ENCODE measurements around the gene NECAB2.
"Not testable (repeated sequence)": the region's sequence is repeated elsewhere in the genome, so short reads cannot be mapped to it uniquely, and the experiment has no call there.

The NECAB2 gene

DNA sequence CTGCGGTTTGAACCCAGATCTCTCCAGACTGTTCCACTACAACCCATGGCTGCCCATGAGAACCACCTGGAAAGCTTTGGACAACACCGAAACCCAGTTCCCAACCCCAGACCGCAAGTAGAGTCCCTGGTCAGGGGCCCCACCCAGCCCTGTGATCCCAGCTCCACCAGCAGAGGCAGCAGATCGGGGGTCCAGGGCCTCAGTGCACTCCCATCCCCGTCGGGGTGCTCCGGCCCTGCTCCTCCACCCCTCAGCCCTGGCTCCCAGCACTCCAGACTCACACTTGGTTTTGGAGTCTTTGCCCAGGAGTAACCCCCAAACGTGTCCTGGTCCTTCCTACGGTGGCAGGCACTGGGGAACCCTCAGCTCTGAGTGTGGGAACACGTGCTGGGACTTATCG lies 35.7 kb upstream of the NECAB2 start:
- DNase-seq: no peak
- no peak for TF ChIP-seq GATA1 (IDR thresholded peaks at IDR 0.05; ENCODE audit: low read depth, low read length)
- no peak for TF ChIP-seq POLR2A (IDR thresholded peaks at IDR 0.05; ENCODE audit: low read length)

DNA sequence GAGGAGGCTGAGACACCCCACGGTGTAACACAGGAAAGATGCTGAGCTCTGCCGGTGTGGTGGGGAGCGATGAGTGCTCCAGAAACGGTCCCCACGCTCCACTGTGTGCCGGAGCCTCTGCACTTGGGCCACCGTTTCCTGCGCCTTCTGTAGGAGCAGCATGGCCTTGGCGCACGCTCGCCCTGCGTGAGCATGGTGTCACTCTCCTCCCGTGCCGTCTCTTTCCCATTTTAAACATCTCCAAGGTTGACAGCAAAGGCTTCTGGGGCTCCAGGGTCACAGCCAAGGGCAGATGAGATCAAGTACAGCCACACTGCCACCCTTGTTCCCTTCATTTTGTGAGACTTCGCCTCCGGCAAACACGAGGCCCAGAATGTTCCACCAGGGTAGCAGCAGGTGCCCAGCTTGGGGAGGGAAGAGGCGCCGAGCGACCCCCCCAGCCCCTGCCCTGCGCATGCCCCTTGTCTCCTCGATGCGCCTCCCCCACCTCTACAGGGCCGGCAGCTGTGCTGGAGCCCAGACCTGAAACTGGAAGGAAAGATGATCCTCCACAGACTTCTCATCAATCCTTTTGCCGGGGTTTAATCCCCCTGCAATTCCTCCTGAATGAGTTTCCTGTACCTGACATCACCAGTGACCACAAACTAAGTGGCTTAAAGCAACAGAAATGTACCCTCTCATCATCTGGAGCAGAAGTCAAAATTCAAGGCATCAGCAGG lies 34.9 kb upstream of the NECAB2 start:
- no peak for TF ChIP-seq POLR2A (IDR thresholded peaks at IDR 0.05; ENCODE audit: low read length)
- no peak for TF ChIP-seq GATA1 (IDR thresholded peaks at IDR 0.05; ENCODE audit: low read depth, low read length)

DNA sequence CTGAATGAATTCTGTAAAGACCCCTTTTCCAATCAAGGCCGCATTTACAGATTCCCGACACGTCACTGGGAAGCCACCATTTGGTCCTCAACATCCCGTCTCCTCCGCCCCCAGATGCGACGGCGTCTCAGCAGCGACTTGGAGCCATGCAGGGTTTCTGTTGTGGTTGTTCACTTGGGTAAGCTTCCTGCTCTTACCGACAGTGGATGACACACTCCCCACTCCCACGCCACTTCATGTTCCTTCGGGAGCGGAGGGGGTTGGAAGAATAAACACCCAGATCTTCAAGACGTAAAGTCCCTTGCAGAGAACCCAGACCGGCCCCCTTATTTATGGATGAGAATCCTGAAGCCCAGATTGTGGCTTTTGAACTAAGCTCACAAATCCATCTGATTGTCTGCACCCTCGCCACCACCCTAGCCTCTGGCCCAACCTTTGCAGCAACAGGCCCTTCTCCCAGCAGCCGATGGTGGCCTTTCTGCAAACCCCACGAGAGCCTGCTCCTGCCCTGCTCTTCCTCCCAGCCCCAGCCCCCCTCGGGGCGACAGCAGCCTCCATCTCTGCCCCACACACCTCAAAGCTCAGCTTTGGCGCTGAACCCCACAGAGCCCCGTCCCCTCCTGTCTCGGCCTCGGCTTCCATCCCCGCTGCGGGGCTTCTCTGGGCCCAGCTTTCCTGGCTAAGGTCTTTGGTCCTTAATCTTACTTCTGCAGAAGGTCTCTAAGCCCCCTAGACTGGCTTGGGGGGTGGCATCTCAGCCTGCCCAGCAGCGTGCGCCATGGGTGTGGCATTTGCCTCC lies 34.0 kb upstream of the NECAB2 start:
- no peak for DNase-seq
- TF ChIP-seq POLR2A (IDR thresholded peaks at IDR 0.05; ENCODE audit: low read length): no peak
- TF ChIP-seq GATA1 (IDR thresholded peaks at IDR 0.05; ENCODE audit: low read depth, low read length): no peak

More for the DNA sequence above, 34.9 kb upstream of the NECAB2 start:
- no peak for DNase-seq

DNA sequence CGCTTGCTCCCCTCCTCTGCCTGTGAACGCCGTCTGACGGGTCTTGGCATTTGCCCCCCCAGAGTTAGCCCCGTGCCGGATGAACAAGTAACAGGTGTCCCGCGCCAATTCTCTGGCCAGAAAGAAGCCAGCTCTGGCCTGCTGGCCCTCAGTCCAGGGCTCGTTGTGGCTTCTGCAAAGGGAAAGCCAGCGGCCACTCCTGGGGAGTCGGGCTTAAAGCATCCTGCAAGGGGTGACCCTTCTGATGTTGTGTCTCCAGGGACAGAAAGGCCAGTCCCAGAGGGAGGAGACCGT lies 33.4 kb upstream of the NECAB2 start:
- DNase-seq: no peak
- TF ChIP-seq POLR2A (IDR thresholded peaks at IDR 0.05; ENCODE audit: low read length) (no peak), GATA1 (IDR thresholded peaks at IDR 0.05; ENCODE audit: low read depth, low read length) (no peak)

DNA sequence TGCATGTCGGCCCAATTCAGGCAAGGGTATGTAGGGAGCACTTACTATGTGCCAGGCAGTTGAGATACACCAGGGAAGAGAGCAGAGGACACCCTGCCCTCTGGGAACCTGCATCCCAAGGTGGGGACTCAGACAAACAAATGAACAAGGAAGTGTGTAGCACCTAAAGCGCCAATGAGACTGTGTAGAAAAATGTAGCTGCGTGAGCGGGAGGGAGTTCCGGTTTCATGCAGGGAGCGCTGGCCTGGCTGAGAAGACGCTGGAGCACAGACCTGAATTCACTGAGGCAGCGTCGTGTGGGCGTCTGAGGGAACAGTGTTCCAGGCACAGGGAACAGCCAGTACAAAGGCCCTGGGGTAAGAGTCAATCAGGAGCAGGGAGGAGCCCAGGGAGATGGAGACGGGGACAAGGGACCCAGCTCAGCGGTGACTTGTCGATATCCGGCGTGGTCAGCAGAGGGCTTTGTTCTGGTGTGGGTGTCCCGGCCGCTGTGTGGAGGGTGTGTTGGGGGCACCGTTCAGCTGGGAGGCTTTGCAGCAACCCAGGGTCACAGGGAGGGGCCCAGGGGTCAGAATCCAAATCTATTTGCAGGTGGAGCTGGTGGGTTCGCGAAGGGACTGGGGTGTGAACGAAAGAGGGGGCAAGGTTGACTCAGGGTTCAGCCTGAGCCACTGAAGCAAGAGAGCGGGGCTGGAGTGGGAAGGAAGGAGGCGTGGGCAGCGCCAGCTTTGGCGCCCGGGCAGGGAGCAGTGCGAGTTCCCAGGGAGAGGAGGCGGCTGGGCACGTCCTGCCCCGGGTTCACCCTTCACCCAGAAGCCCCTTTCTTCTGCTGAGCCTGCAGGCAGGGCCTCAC lies 32.8 kb upstream of the NECAB2 start:
- TF ChIP-seq GATA1 (IDR thresholded peaks at IDR 0.05; ENCODE audit: low read depth, low read length) (no peak), POLR2A (IDR thresholded peaks at IDR 0.05; ENCODE audit: low read length) (no peak)
- DNase-seq: no peak

DNA sequence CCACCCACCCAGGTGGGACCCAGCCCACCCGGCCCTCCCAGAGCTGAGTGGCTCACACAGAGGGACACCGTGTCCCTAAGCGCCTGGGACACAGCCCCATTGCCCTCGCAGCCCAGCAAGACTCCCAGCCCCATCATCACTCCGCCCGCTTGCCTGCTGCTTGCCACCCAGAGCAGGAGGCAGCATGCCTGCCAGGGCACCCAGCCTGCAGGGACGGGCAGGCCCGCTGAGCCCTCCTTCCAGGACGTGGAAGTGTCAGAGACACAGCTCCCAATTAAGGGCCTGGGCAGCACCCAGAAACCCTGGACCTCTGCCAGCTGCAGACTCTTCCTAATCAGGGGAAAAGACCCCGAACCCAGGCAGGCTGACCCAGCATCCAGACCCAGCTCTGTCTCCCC lies 32.2 kb upstream of the NECAB2 start:
- no peak for DNase-seq
- TF ChIP-seq POLR2A (IDR thresholded peaks at IDR 0.05; ENCODE audit: low read length) (no peak), GATA1 (IDR thresholded peaks at IDR 0.05; ENCODE audit: low read depth, low read length) (no peak)

DNA sequence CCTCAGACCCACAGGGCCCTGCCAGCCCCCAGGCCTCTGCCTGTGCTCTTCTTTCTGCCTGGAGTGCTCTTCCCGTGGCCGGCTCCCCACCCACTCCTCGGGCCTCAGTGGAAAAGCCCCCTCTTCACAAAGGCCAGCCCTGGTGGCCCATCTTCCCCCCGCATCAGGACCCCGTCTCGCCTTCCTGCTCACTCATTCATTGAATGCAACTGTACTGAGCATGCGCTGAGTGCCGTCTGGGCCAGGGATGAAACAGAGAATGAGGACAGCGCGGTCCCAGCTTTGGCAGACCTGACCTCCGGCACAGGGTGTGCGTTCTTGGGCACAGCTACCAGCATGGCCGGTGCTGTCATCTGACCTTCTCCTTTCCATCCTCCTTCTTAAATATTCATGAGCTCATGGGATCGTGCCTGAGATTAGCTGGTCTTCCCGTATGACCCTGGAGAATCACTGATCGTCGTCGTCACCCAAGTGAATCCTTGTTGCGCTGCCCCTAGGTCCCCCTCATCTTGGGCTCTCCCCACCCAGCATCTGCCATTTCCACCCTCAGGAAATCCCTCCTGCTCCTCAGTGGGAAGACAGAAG lies 31.4 kb upstream of the NECAB2 start:
- TF ChIP-seq POLR2A (IDR thresholded peaks at IDR 0.05; ENCODE audit: low read length): no peak
- TF ChIP-seq GATA1 (IDR thresholded peaks at IDR 0.05; ENCODE audit: low read depth, low read length): no peak
- DNase-seq: no peak

DNA sequence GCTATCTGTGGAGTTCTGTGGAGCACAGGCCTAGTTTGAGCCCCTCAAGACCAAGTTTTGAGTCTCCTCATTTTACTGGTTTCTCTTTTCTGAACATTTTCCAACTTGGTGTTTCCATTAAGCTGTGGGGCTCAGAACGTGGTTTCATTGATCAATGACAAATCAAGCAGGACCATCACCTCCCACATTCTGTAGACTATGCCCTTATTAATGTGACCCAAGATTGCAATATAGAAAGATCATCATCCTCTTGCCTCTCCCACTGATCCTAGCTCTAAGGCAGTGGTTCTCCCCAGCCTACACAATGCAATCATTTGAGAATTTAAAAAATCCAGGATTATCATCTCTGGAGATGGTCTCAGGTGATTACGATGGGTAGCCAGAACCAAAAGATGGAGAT lies 30.8 kb upstream of the NECAB2 start:
- no peak for TF ChIP-seq POLR2A (IDR thresholded peaks at IDR 0.05; ENCODE audit: low read length)
- TF ChIP-seq GATA1 (IDR thresholded peaks at IDR 0.05; ENCODE audit: low read depth, low read length): no peak

DNA sequence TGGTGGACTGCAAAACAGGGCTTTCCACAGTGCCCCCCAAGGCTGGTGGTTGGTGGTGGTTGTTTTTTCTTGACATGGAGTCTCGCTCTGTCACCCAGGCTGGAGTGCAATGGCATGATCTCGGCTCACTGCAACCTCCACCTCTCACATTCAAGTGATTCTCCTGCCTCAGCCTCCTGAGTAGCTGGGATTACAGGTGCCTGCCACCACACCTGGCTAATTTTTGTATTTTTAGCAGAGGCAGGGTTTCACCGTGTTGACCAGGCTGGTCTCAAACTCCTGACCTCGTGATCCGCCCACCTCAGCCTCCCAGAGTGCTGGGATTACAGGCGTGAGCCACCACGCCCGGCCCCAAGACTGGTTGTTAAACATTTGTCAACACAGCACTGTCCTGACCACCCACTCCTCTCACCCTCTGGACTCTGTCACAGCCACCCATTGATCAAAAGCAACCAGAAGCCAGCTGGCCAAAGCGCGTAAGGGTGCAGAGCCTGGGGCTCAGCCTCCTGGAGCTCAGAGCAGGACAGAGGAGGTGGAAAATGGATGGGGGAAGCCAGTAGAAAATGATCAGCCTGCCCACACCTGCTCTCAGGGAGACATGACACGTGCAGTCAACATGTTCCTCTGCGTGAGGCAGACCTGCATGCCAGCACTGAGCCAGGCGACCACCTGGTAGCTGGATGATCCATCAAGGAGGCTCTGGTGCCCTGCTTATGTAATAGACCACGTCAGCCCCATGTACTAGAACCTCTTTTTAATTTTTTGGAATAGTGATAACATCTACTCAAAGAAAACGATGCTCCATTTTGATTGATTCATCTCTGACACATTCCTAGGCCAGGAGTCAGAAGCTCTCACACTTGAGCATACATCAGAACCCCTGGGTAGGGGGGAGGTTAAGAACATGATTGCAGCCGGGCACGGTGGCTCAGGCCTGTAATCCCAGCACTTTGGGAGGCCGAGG lies 29.8 kb upstream of the NECAB2 start:
- no peak for TF ChIP-seq POLR2A (IDR thresholded peaks at IDR 0.05; ENCODE audit: low read length)
- no peak for TF ChIP-seq GATA1 (IDR thresholded peaks at IDR 0.05; ENCODE audit: low read depth, low read length)
- DNase-seq: no peak

More for the DNA sequence above, 30.8 kb upstream of the NECAB2 start:
- DNase-seq: no peak

DNA sequence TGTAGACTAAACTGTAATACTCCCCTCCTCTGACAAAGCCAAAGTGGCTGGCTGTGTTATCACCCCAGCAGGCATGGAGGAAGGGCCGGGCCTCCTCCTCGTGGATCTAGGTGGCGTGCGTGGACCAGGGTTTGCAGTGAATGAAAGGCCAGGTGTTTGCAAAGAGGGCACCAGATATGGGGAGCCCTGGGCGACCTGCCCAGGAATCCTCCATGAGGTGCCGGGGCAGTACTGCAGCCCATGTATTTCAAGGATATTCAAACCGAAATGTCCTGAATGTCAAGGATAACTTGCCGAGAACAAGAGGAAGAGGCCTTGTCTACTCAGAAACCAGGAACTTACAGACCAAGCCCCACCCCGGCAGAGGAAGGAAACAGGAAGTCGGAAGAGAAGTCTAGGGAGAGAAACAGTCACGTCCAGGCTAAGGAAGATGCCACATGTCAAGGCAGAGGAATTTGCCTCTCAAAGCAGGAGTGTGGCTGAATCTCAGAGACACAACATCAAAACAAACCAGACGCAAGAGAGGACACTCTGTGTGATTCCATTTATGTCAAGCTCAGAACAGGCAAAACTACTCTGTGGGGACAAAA lies 28.7 kb upstream of the NECAB2 start:
- no peak for DNase-seq
- no peak for TF ChIP-seq POLR2A (IDR thresholded peaks at IDR 0.05; ENCODE audit: low read length)
- TF ChIP-seq GATA1 (IDR thresholded peaks at IDR 0.05; ENCODE audit: low read depth, low read length): no peak

DNA sequence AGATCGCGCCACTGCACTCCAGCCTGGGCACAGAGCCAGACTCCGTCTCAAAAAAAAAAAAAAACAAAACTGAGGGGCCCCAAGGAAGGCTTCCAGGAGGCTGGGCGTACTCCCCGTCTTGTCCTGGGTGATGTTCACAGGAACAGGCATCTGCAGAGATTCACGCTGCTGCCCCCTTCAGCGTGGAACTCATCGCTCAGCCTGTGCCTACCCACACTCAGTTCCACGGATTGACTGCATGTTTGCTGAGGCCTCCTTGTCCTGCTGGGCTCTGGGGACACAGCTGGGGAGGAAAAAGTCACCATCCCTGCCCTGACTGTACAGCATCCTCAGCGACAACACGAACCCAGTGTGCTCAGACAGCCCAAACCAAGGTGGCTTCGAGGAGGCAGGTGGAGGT lies 27.9 kb upstream of the NECAB2 start:
- no peak for TF ChIP-seq GATA1 (IDR thresholded peaks at IDR 0.05; ENCODE audit: low read depth, low read length)
- no peak for TF ChIP-seq POLR2A (IDR thresholded peaks at IDR 0.05; ENCODE audit: low read length)

DNA sequence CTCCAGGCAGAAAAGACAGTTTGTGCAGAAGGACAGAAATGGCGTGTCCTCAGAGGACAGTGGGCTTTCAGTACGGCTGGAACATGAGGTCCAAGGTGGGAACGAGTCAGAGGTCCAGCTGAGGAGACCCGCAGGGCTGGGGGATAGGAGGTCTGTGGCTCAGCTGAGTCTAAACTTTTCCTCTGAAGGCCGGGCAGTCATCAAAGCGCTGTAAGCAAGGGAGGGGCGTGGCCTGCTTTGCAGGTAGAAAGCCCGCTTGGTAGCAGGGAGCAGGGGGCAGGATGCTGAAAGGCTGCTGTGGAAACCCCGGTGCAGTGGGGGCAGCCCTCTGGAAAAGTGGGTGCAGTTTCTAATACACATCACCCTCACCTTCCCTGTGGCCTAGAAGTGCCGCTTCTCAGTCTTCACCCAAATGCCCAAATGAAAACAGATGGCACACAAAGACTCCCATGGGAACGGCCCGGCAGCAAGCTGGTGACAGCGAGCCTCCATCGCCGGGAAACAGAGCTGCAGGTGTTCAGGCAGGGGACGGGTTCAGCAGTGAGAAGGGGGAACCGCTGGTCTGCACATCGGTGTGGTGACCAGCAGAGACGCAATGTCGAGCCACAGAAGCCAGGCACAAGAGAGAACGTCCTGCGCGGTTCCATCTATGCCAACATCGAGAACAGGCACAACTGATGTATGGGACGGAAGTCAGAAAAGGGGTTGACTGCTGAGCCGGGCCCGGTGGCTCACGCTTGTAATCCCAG lies 27.2 kb upstream of the NECAB2 start:
- DNase-seq: no peak

More for the DNA sequence above, 27.9 kb upstream of the NECAB2 start:
- no peak for DNase-seq

DNA sequence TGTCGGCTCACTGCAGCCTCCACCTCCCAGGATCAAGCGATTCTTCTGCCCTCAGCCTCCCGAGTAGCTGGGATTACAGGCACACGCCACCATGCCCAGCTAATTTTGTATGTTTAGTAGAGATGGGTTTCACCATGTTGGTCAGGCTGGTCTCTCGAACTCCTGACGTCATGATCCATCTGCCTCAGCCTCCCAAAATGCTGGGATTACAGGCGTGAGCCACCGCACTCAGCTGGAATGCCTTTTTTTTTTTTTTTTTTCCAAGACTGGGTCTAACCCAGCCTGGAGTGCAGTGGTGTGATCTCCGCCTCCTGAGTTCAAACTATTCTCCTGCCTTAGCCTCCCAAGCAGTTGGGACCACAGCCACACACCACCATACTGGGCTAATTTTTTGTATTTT lies 26.5 kb upstream of the NECAB2 start:
- DNase-seq: not testable (repeated sequence)

More for the DNA sequence above, 27.2 kb upstream of the NECAB2 start:
- TF ChIP-seq POLR2A (IDR thresholded peaks at IDR 0.05; ENCODE audit: low read length) (no peak), GATA1 (IDR thresholded peaks at IDR 0.05; ENCODE audit: low read depth, low read length) (no peak)

Measured in erythroblast (primary cell).